Spleen (tissue), 11 donors: ENCODE data around the gene TBC1D22A. TPM values are rescaled to one million over a fixed set of nuclear protein-coding genes. Genes with fewer than 3 reads are reported as not detected.

Experiments
- DNase-seq: peaks from one replicate; pipeline ENCODE4 v3.0.0-alpha.2; 2020
- H3K27ac ChIP-seq, 8 donors: fragments of 200-600 bp; sonication (generic) in 7 of 8; 1 replicate in 4 of 8; 2 replicates in 4 of 8; pipeline versions ENCODE4 v1.5.0 to v1.8.0; 2016 to 2021; ENCODE audit warnings: inconsistent platforms in 4 of 8, mild to moderate bottlenecking in 4 of 8, moderate library complexity in 1 of 8
- H3K27me3 ChIP-seq, 7 donors: fragments of 200-600 bp; sonication (generic) in 6 of 7; replicated peaks in 1 of 7; 1 replicate in 4 of 7; 2 replicates in 3 of 7; pipeline versions ENCODE4 v1.5.0 to v1.8.0; 2016 to 2021; ENCODE audit warnings: inconsistent platforms in 3 of 7, mild to moderate bottlenecking in 1 of 7
- H3K36me3 ChIP-seq, 6 donors: fragments of 200-600 bp; sonication (generic) in 5 of 6; 1 replicate in 4 of 6; 2 replicates in 2 of 6; pipeline versions ENCODE4 v1.5.0 to v1.8.0; 2016 to 2021; ENCODE audit warnings: inconsistent platforms in 2 of 6
- H3K4me1 ChIP-seq, 6 donors: fragments of 200-600 bp; sonication (generic) in 5 of 6; 1 replicate in 3 of 6; 2 replicates in 3 of 6; pipeline versions ENCODE4 v1.5.0 to v1.8.0; 2016 to 2021; ENCODE audit warnings: inconsistent platforms in 3 of 6
- H3K4me3 ChIP-seq, 8 donors: fragments of 200-600 bp; sonication (generic) in 7 of 8; 1 replicate in 4 of 8; 2 replicates in 4 of 8; pipeline versions ENCODE4 v1.5.0 to v1.8.0; 2016 to 2021; ENCODE audit warnings: inconsistent platforms in 4 of 8, mild to moderate bottlenecking in 4 of 8, moderate library complexity in 2 of 8
- H3K9me3 ChIP-seq, 8 donors: fragments of 200-600 bp; sonication (generic) in 7 of 8; 1 replicate in 4 of 8; 2 replicates in 4 of 8; pipeline versions ENCODE4 v1.5.0 to v1.8.0; 2016 to 2021; ENCODE audit warnings: inconsistent platforms in 4 of 8
- CTCF ChIP-seq, 11 experiments: fragments of 200-600 bp in 7 of 11; fragments of 450-650 bp in 4 of 11; sonication (generic) in 4 of 11; IDR thresholded peaks in 8 of 11; conservative IDR thresholded peaks in 3 of 11; 1 replicate in 7 of 11; 2 replicates in 4 of 11; pipeline versions ENCODE4 v1.4.0 to v1.8.0; 2016 to 2021; ENCODE audit warnings: antibody characterized with exemption in 11 of 11, inconsistent platforms in 4 of 11, mild to moderate bottlenecking in 1 of 11
- POLR2A ChIP-seq, 3 donors: fragments of 450-650 bp; IDR thresholded peaks; one replicate each; pipeline ENCODE4 v1.5.1; 2017; ENCODE audit warnings: antibody characterized with exemption in 3 of 3, mild to moderate bottlenecking in 1 of 3
- POLR2AphosphoS5 ChIP-seq, 3 donors: sonication (generic); formaldehyde crosslinking; IDR thresholded peaks; one replicate each; pipeline ENCODE4 v1.5.1; 2017; ENCODE audit warnings: antibody characterized with exemption in 3 of 3
- WGBS, 5 donors: extraction: QIAGEN DNeasy Blood & Tissue Kit in 3 of 5; methylation state at CpG; one replicate each; pipeline versions ENCODE4 v1.1.5 to v1.1.7; 2013 to 2018; 5-methylcytosine and 5-hydroxymethylcytosine counted together
- intact Hi-C: fragments of 100-400 bp; cut with DNase I; formaldehyde crosslinking; loops from one replicate; pipeline ENCODE4 v1.15.0; 2023; ENCODE audit warnings: low total_unique reads
- polyA plus RNA-seq, 3 donors: library from polyadenylated mRNA; stranded (reverse); fragments of 200-250 nt; gene quantifications; one replicate each; pipeline ENCODE4 v1.2.1, GENCODE V29; 2013
- total RNA-seq, 7 donors: library from RNA; depleted of rRNA in 3 of 7; stranded (reverse); fragments of >200 nt in 3 of 7; fragmentation: NEBNext Ultra II Directional in 4 of 7; extraction: Animal tissue kit (Norgen Biotek cat#: 25700) in 4 of 7; gene quantifications; one replicate each; pipeline versions ENCODE4 v1.1.0 to v1.2.1, GENCODE V29; 2016 to 2021
- donor health status: healthy with polysubstance abuse.
- donor health status: DM: no; HTN: no; CAD: no; lungs with moderate emphysema.
- donor health status: DM: no; HTN: no; CAD: no.
- donor health status: Bipolar disorder and iron deficiency.
- donor health status: healthy.
- donor health status: DM: no; HTN: no; CAD: no.
- donor health status: DM: yes; HTN: yes; CAD: no.

Gene TBC1D22A
- total and polyA plus RNA-seq, 10 donors: 17.2 to 66.9 (median 49.6) TPM

GRCh38 chr22:47190276-47190956, 428.0 kb downstream of the TBC1D22A start:
- Histone ChIP-seq H3K4me1 (peaks cover 0 to 6% (median 0%) of the 10 kb centered on the region in 6 donors), H3K4me3 (no peak overlapping the region), H3K27ac (peak overlapping the region in 1 of 8 donors; percentile 17), H3K36me3 (no peaks in the 10 kb centered on the region), H3K27me3 (no peaks in the 10 kb centered on the region), H3K9me3 (peaks cover 0 to 19% (median 11%) of the 10 kb centered on the region in 8 donors)
- TF ChIP-seq CTCF (IDR thresholded peaks at IDR 0.05 in 8 of 11, conservative IDR thresholded peaks at IDR 0.05 in 3 of 11) (no peak), POLR2AphosphoS5 (IDR thresholded peaks at IDR 0.05) (no peak), POLR2A (IDR thresholded peaks at IDR 0.05) (no peak)
- peak; percentile 61 for DNase-seq
- intact Hi-C loops: no loop called here
- 85 to 90% (median 88%) methylated on average over 17 to 23 of the region's 23 CpGs for WGBS, 5 donors

- Histone ChIP-seq H3K4me3 (no peak overlapping the region), H3K27me3 (no peaks in the 10 kb centered on the region), H3K36me3 (no peaks in the 10 kb centered on the region), H3K9me3 (peaks cover 0 to 12% (median 4%) of the 10 kb centered on the region in 8 donors), H3K4me1 (peaks cover 0 to 9% (median 1%) of the 10 kb centered on the region in 6 donors), H3K27ac (peak overlapping the region in 3 of 8 donors; percentile 17 to 73 (median 72))
- intact Hi-C loops: no loop called here
- no peak for TF ChIP-seq CTCF (IDR thresholded peaks at IDR 0.05 in 8 of 11, conservative IDR thresholded peaks at IDR 0.05 in 3 of 11)
- no peak for TF ChIP-seq POLR2A (IDR thresholded peaks at IDR 0.05)
- no peak for TF ChIP-seq POLR2AphosphoS5 (IDR thresholded peaks at IDR 0.05)
- 77 to 94% (median 84%) methylated on average over 4 to 11 of the region's 11 CpGs for WGBS, 5 donors
- DNase-seq: peak; percentile 56
These were observed 428.7 kb downstream of the TBC1D22A start for GRCh38 chr22:47190957-47191670.

- no peak for TF ChIP-seq POLR2A (IDR thresholded peaks at IDR 0.05)
- no peak for TF ChIP-seq CTCF (IDR thresholded peaks at IDR 0.05 in 8 of 11, conservative IDR thresholded peaks at IDR 0.05 in 3 of 11)
- TF ChIP-seq POLR2AphosphoS5 (IDR thresholded peaks at IDR 0.05): peak in 2 of 3 donors; percentile 58 to 75
- peak overlapping the region in 7 of 8 donors; percentile 9 to 73 (median 54) for H3K27ac ChIP-seq
- H3K27me3 ChIP-seq: no peaks in the 10 kb centered on the region
- intact Hi-C loops: no loop called here
- H3K36me3 ChIP-seq: no peaks in the 10 kb centered on the region
- peak; percentile 69 for DNase-seq
- no peak overlapping the region for H3K4me3 ChIP-seq
- WGBS, 5 donors: 54 to 72% (median 69%) methylated on average over 13 to 25 of the region's 25 CpGs
- H3K9me3 ChIP-seq: peaks cover 0 to 3% (median 0%) of the 10 kb centered on the region in 8 donors
- peaks cover 0 to 16% (median 5%) of the 10 kb centered on the region in 6 donors for H3K4me1 ChIP-seq
These were observed 429.5 kb downstream of the TBC1D22A start for GRCh38 chr22:47191671-47192650.
